HEK293T (cell line): ENCODE data around the gene RPTOR.
A peak's percentile ranks its signal among the peaks of the same experiment; 100 is the strongest.

Source experiments
- CTCF ChIA-PET: fragments of 350-600 bp; formaldehyde crosslinking; extraction: SDS; loops from one replicate; lab custom pipeline; 2021; ENCODE audit warnings: antibody characterized with exemption, inconsistent platforms; lab: Yijun Ruan, JAX
- POLR2A ChIA-PET: fragments of 350-600 bp; formaldehyde crosslinking; extraction: SDS; loops from one replicate; lab custom pipeline; 2020; ENCODE audit warnings: antibody characterized with exemption, inconsistent platforms; lab: Yijun Ruan, JAX
- DNase-seq: peaks from one replicate; pipeline ENCODE4 v3.0.0; 2012; ENCODE audit warnings: mixed read lengths; ENCODE audit errors: extremely low spot score
- ARNT ChIP-seq: fragments of 450-650 bp; IDR thresholded peaks from 2 replicates; pipeline ENCODE4 v1.6.1; 2017; ENCODE audit warnings: mild to moderate bottlenecking
- BHLHE40 ChIP-seq: fragments of 450-650 bp; IDR thresholded peaks from 2 replicates; pipeline ENCODE4 v1.6.1; 2016; ENCODE audit warnings: mild to moderate bottlenecking, moderate library complexity, borderline replicate concordance
- CTBP1 ChIP-seq: fragments of 450-650 bp; IDR thresholded peaks from 2 replicates; pipeline ENCODE4 v1.6.1; 2016; ENCODE audit warnings: borderline replicate concordance
- ELF4 ChIP-seq: fragments of 450-650 bp; IDR thresholded peaks from 2 replicates; pipeline ENCODE4 v1.6.1; 2017; ENCODE audit warnings: antibody characterized with exemption
- FOXA1 ChIP-seq: fragments of 450-650 bp; IDR thresholded peaks from 2 replicates; pipeline ENCODE4 v1.6.1; 2016; ENCODE audit warnings: mild to moderate bottlenecking
- FOXK2 ChIP-seq: fragments of 450-650 bp; IDR thresholded peaks from 2 replicates; pipeline ENCODE4 v1.6.1; 2016; ENCODE audit warnings: mild to moderate bottlenecking
- FOXM1 ChIP-seq: fragments of 450-650 bp; IDR thresholded peaks from 2 replicates; pipeline ENCODE4 v1.6.1; 2017; ENCODE audit warnings: mild to moderate bottlenecking, borderline replicate concordance
- HDGF ChIP-seq: fragments of 450-650 bp; IDR thresholded peaks from 2 replicates; pipeline ENCODE4 v1.6.1; 2017; ENCODE audit warnings: antibody characterized with exemption, borderline replicate concordance
- L3MBTL2 ChIP-seq: fragments of 450-650 bp; conservative IDR thresholded peaks from 2 replicates; pipeline ENCODE4 v1.6.1; 2016; ENCODE audit warnings: mild to moderate bottlenecking
- LEF1 ChIP-seq: fragments of 450-650 bp; IDR thresholded peaks from 2 replicates; pipeline ENCODE4 v1.6.1; 2017; ENCODE audit warnings: mild to moderate bottlenecking, borderline replicate concordance
- NFRKB ChIP-seq: fragments of 450-650 bp; IDR thresholded peaks from 2 replicates; pipeline ENCODE4 v1.6.1; 2016; ENCODE audit warnings: mild to moderate bottlenecking, moderate library complexity
- SP1 ChIP-seq: fragments of 450-650 bp; IDR thresholded peaks from 2 replicates; pipeline ENCODE4 v1.6.1; 2017
- SUZ12 ChIP-seq: fragments of 450-650 bp; IDR thresholded peaks from 2 replicates; pipeline ENCODE4 v1.6.1; 2016; ENCODE audit warnings: mild to moderate bottlenecking
- TARDBP ChIP-seq: fragments of 450-650 bp; IDR thresholded peaks from 2 replicates; pipeline ENCODE4 v1.6.1; 2016
- ZNF384 ChIP-seq: fragments of 450-650 bp; IDR thresholded peaks from 2 replicates; pipeline ENCODE4 v1.6.1; 2016
- TF ChIP-seq, protein P1 (sequence below): fragments of 450-650 bp; IDR thresholded peaks from 2 replicates; pipeline ENCODE4 v1.6.1; 2016

The RPTOR gene

DNA sequence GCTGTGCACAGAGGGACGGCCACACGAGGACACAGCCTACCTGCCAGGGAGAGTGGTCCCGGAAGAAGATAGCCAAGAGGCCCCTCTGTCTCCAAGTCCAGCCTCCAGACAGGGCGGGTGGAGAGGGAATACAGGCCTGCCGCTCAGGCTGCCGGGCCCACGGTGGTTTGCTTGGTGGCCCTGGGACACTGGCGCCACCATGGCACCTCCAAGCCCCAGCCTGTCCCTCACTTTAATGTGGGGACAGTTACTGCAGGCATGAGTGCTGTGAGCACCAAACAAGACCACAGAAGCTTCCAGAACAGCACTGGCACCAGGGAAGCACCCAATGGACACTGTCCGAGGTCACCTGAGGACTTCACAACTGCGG lies 425.0 kb downstream of the RPTOR start:
- CTCF ChIA-PET, result no interaction called here
- no peak for DNase-seq
- POLR2A ChIA-PET, result interaction anchor here (1.5 kb wide), 1 partner anchor 515 kb away, joined by 6 read pairs; no protein-coding TSS in a partner anchor
- no peak for TF ChIP-seq LEF1
- no peak for TF ChIP-seq HDGF
- no peak for TF ChIP-seq FOXA1
- TF ChIP-seq SUZ12, result no peak
- TF ChIP-seq FOXM1, result no peak
- TF ChIP-seq L3MBTL2, result no peak
- no peak for TF ChIP-seq BHLHE40
- TF ChIP-seq TARDBP, result no peak
- no peak for TF ChIP-seq CTBP1
- no peak for TF ChIP-seq ARNT
- no peak for TF ChIP-seq ZNF384
- TF ChIP-seq, protein P1, sequence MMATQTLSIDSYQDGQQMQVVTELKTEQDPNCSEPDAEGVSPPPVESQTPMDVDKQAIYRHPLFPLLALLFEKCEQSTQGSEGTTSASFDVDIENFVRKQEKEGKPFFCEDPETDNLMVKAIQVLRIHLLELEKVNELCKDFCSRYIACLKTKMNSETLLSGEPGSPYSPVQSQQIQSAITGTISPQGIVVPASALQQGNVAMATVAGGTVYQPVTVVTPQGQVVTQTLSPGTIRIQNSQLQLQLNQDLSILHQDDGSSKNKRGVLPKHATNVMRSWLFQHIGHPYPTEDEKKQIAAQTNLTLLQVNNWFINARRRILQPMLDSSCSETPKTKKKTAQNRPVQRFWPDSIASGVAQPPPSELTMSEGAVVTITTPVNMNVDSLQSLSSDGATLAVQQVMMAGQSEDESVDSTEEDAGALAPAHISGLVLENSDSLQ, result no peak
- no peak for TF ChIP-seq NFRKB
- no peak for TF ChIP-seq SP1
- TF ChIP-seq FOXK2, result no peak
- no peak for TF ChIP-seq ELF4

DNA sequence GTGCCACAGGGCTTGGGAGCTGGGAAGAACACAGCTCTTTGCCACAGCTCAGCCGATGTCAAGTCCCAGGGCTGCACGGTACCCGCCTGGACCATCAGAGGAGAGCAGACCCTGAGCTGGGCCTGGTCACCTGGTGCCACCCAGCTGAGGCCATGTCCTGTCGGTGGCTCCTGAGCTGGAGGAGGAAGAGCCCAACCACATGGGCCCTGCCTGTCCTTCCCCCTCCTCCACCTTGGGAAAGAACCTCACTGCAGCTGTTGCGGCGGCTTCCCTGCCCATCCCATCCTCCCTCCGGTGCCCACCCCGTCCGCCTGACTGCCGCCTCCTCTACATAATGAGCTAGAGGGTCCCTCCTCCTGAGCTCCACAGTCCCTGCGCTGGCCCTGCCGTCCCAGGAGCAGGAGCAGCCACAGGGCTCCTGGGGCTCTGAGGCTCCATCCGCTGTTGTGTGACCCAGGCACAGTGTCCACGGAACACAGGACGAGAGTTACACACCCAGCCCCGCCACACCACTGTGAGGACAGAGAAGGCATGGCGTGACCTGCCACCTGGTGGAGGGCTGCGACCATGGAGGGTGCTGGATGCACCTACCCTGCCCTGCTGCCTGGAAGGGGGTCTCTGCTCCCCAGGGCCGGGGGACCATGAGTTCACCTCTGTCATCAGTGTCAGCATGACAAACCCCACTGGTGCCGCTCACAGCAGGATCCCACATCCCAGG lies 425.6 kb downstream of the RPTOR start:
- TF ChIP-seq L3MBTL2, result no peak
- TF ChIP-seq TARDBP, result no peak
- no peak for TF ChIP-seq BHLHE40
- no peak for TF ChIP-seq ZNF384
- no peak for TF ChIP-seq FOXM1
- TF ChIP-seq, protein P1, result no peak
- TF ChIP-seq FOXA1, result no peak
- TF ChIP-seq ARNT, result no peak
- TF ChIP-seq SUZ12, result no peak
- no peak for TF ChIP-seq FOXK2
- no peak for TF ChIP-seq HDGF
- TF ChIP-seq SP1, result no peak
- ChIA-PET CTCF (no interaction called here), POLR2A (interaction anchor here (1.5 kb wide), 1 partner anchor 515 kb away, joined by 6 read pairs; no protein-coding TSS in a partner anchor)
- DNase-seq, result peak; percentile 53

- no peak for DNase-seq
- CTCF ChIA-PET, result interaction anchor here (0.6 kb wide), 1 partner anchor 546 kb away, joined by 4 read pairs; no protein-coding TSS in a partner anchor
- POLR2A ChIA-PET, result interaction anchor here (1.1 to 1.5 kb wide), 2 partner anchors 69 to 516 kb away, joined by 3 to 6 read pairs; no protein-coding TSS in a partner anchor
- TF ChIP-seq ZNF384, result no peak
- TF ChIP-seq HDGF, result no peak
- no peak for TF ChIP-seq LEF1
- TF ChIP-seq SP1, result no peak
- TF ChIP-seq NFRKB, result no peak
- no peak for TF ChIP-seq TARDBP
- TF ChIP-seq, protein P1, result no peak
- TF ChIP-seq ELF4, result no peak
- no peak for TF ChIP-seq CTBP1
- no peak for TF ChIP-seq SUZ12
- TF ChIP-seq FOXK2, result no peak
- TF ChIP-seq FOXM1, result no peak
These were observed 426.4 kb downstream of the RPTOR start for GRCh38 chr17:80970762-80971703.

GRCh38 chr17:80971704-80972304 lies 427.2 kb downstream of the RPTOR start:
- CTCF ChIA-PET, result interaction anchor here (1.2 kb wide), 1 partner anchor 545 kb away, joined by 3 read pairs; no protein-coding TSS in a partner anchor

More at GRCh38 chr17:80971704-80972304, 427.2 kb downstream of the RPTOR start:
- DNase-seq, result no peak
- TF ChIP-seq BHLHE40 (no peak), CTBP1 (no peak), HDGF (no peak), SUZ12 (no peak), FOXK2 (no peak), LEF1 (no peak), ZNF384 (no peak), TARDBP (no peak), ARNT (no peak), L3MBTL2 (no peak), FOXM1 (no peak), SP1 (no peak), FOXA1 (no peak), NFRKB (no peak)
- TF ChIP-seq, protein P1, result no peak
- POLR2A ChIA-PET, result interaction anchor here (1.1 kb wide), 1 partner anchor 68 kb away, joined by 3 read pairs; no protein-coding TSS in a partner anchor
